ENCODE data around the gene ADRA2C.

DNA sequence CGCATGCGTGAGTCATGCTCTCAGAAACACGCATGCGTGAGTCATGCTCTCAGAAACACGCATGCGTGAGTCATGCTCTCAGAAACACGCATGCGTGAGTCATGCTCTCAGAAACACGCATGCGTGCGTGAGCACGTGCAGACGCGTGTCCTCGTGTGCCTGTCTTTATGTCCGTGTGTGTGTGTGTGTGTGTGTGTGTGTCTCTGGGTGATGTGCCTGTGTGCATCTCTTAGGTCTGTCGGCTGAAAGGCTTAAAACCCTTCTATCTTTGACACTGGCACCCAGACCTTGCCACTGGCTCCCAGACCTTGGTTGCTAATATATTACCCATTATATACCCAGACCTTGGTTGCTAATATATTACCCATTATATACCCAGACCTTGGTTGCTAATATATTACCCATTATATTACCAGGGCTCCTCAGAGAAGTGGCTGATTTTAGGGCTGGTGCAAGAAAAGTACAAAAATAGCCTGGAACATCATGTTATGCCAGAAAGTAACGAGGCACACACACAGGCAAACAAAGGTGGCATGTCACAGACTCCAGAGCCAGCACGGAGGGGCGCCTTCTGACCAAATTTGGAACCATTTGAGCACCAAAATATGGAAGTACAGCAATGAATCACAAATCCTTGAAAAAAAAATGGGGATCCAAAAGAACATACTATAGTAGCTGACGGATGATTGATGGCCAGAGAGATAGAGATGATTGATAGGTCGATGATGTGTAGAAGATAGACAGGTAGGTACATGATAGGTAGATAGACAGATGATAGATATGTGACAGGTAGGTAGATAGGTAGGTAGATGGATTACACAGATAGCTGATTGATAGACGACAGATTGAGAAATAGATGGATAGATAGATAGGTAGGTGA is 19.2 kb upstream of the ADRA2C start:
- TF ChIP-seq, protein P1, sequence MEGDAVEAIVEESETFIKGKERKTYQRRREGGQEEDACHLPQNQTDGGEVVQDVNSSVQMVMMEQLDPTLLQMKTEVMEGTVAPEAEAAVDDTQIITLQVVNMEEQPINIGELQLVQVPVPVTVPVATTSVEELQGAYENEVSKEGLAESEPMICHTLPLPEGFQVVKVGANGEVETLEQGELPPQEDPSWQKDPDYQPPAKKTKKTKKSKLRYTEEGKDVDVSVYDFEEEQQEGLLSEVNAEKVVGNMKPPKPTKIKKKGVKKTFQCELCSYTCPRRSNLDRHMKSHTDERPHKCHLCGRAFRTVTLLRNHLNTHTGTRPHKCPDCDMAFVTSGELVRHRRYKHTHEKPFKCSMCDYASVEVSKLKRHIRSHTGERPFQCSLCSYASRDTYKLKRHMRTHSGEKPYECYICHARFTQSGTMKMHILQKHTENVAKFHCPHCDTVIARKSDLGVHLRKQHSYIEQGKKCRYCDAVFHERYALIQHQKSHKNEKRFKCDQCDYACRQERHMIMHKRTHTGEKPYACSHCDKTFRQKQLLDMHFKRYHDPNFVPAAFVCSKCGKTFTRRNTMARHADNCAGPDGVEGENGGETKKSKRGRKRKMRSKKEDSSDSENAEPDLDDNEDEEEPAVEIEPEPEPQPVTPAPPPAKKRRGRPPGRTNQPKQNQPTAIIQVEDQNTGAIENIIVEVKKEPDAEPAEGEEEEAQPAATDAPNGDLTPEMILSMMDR (IDR thresholded peaks at IDR 0.05) = no peak
- TF ChIP-seq EP300 (IDR thresholded peaks at IDR 0.05) = no peak
- no peak for TF ChIP-seq POLR2AphosphoS5 (IDR thresholded peaks at IDR 0.05)

Data from sigmoid colon (tissue), 4 donors.